Kidney capillary endothelial cell (primary cell): Measurements from ENCODE around the gene PCBP1.
A peak's percentile ranks its signal among the peaks of the same experiment; 100 is the strongest.
"Not testable (repeated sequence)": the region's sequence is repeated elsewhere in the genome, so short reads cannot be mapped to it uniquely, and the experiment has no call there.

Experiments used
- DNase-seq: peaks from one replicate; pipeline ENCODE4 v3.0.0-alpha.2; 2018; ENCODE audit warnings: low spot score

PCBP1 gene

GRCh38 chr2:70126413-70126812, 39.1 kb downstream of the PCBP1 start:
- no peak for DNase-seq

GRCh38 chr2:70128005-70128404, 40.7 kb downstream of the PCBP1 start:
- DNase-seq = no peak

DNA sequence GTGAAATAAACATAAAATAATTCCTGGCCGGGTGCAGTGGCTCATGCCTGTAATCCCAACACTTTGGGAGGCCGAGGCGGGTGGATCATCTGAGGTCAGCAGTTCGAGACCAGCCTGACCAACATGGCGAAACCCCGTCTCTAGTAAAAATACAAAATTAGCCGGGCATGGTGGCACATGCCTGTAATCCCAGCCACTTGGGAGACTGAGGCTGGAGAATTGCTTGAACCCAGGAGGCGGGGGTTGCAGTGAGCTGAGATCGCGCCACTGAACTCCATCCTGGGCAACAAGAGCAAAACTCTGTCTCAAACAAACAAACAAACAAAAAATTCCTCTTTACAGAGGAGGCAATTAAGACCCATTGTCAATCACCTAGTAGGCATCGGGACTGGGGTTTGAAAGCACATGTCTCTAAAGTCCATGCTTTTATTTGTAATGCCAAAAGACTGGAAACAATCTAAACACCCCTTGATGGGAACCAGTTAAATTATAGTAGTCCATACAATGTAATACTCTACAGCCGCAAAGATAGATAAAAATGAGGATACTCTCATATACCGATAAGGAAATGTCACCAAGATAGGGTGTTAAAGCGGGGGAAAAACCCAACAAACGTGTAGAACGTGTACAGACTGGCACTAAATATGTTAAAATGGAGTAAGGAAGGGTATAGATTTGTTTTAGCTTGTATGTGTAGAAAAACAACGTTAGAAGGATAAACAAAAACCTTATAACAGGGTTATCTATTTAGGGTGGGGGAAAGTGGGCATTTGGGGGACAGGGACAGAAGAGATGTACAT, 44.3 kb downstream of the PCBP1 start:
- not testable (repeated sequence) for DNase-seq

- DNase-seq = peak; percentile 69
These were observed 45.2 kb downstream of the PCBP1 start for GRCh38 chr2:70132244-70133126.

GRCh38 chr2:70133127-70133452, 45.8 kb downstream of the PCBP1 start:
- DNase-seq = no peak

DNA sequence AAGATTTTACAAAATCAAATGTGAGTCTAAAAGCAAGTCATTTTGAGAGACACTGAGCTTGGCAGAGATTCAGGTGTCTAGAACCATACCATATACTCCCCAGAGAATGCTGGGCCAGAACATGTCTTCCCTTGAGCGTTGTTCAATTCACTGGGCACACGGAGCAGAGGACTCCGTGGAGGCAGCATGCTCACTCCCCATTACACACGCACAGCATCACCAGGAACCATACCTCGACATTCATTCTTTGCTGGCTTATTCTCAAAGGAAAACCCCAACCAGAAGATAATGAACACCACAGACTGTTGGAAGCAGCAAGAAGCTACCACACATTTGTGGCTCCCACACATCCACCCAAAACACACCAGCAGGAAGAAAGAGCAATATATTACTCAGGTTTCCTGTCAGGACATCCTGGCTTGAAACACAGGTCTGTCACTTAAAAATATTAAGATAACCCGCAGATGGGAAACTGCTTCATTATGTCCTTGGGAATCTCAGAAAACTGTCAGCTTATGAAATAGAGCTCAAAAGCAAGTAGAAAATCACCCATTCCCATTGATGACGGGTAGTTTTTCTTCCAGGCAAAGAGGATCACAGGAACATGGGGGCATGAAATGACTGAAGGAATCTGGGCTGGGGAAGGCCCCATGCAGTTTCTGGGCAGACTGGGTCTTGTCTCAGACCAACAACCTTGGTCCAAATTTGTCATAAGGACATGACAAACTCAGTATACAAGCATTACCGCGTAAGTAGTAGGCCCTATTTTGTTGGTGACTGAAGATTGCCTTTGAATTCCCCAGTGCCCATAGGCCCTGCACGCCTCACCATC, 46.4 kb downstream of the PCBP1 start:
- DNase-seq = peak; percentile 82

GRCh38 chr2:70134323-70134983, 47.2 kb downstream of the PCBP1 start:
- DNase-seq = not testable (repeated sequence)
